HG03571 (cell line): Measurements from ENCODE around the gene OGDH.

Experiments
- ATAC-seq: cut with Tn5 transposase; IDR thresholded peaks from one replicate; pipeline ENCODE4 v1.9.1; 2021; ENCODE audit not compliant: unreplicated experiment

The OGDH gene

GRCh38 chr7:44757739-44758138 lies 151.3 kb downstream of the OGDH start:
- no peak for ATAC-seq
